Neutrophil (primary cell): ENCODE results near the gene BBOX1.

Experiments
- H3K27ac ChIP-seq: fragments of 200-600 bp; sonication (generic); 2 replicates; pipeline ENCODE4 v1.5.1; 2016; ENCODE audit warnings: mild to moderate bottlenecking, moderate library complexity
- H3K27me3 ChIP-seq: fragments of 200-600 bp; sonication (generic); 2 replicates; pipeline ENCODE4 v1.6.0; 2016; ENCODE audit warnings: mild to moderate bottlenecking
- H3K36me3 ChIP-seq: fragments of 200-600 bp; sonication (generic); 2 replicates; pipeline ENCODE4 v1.5.1; 2017
- H3K4me1 ChIP-seq, 2 experiments: fragments of 200-600 bp in 1 of 2; sonication (generic) in 1 of 2; 1 replicate in 1 of 2; 2 replicates in 1 of 2; pipeline versions ENCODE4 v1.5.1 to v1.6.1; 2013 to 2016; ENCODE audit warnings: low read depth in 1 of 2, low read length in 1 of 2, mild to moderate bottlenecking in 1 of 2, moderate library complexity in 1 of 2; ENCODE audit not compliant: control insufficient read depth in 1 of 2, insufficient read depth in 1 of 2
- H3K4me3 ChIP-seq, 2 experiments: fragments of 200-600 bp in 1 of 2; sonication (generic) in 1 of 2; 1 replicate in 1 of 2; 2 replicates in 1 of 2; pipeline ENCODE4 v1.5.1; 2013 to 2016; ENCODE audit warnings: low read depth in 1 of 2, low read length in 1 of 2, mild to moderate bottlenecking in 1 of 2, moderate library complexity in 1 of 2
- H3K9me3 ChIP-seq: fragments of 200-600 bp; sonication (generic); 2 replicates; pipeline ENCODE4 v1.5.1; 2016
- CTCF ChIP-seq: fragments of 200-600 bp; sonication (generic); IDR thresholded peaks from 2 replicates; pipeline ENCODE4 v1.5.1; 2016; ENCODE audit warnings: antibody characterized with exemption

BBOX1 gene

GRCh38 chr11:27119396-27119795 lies 78.8 kb downstream of the BBOX1 start:
- H3K4me1 ChIP-seq = no peaks in the 10 kb centered on the region
- no peaks in the 10 kb centered on the region for H3K9me3 ChIP-seq
- H3K27ac ChIP-seq = no peak overlapping the region
- no peak for TF ChIP-seq CTCF
- H3K27me3 ChIP-seq = no peaks in the 10 kb centered on the region
- no peak overlapping the region for H3K4me3 ChIP-seq
- no peaks in the 10 kb centered on the region for H3K36me3 ChIP-seq

- Histone ChIP-seq H3K4me3 (no peak overlapping the region), H3K9me3 (no peaks in the 10 kb centered on the region), H3K27me3 (no peaks in the 10 kb centered on the region), H3K27ac (no peak overlapping the region), H3K4me1 (no peaks in the 10 kb centered on the region), H3K36me3 (no peaks in the 10 kb centered on the region)
- TF ChIP-seq CTCF = no peak
Measured at GRCh38 chr11:27120211-27120610, 79.6 kb downstream of the BBOX1 start.

GRCh38 chr11:27122001-27122400 lies 81.4 kb downstream of the BBOX1 start:
- H3K9me3 ChIP-seq = no peaks in the 10 kb centered on the region
- H3K27ac ChIP-seq = no peak overlapping the region
- H3K36me3 ChIP-seq = no peaks in the 10 kb centered on the region
- TF ChIP-seq CTCF = no peak
- H3K27me3 ChIP-seq = no peaks in the 10 kb centered on the region
- no peak overlapping the region for H3K4me3 ChIP-seq
- no peaks in the 10 kb centered on the region for H3K4me1 ChIP-seq

- no peak overlapping the region for H3K27ac ChIP-seq
- no peak for TF ChIP-seq CTCF
- no peaks in the 10 kb centered on the region for H3K4me1 ChIP-seq
- no peaks in the 10 kb centered on the region for H3K9me3 ChIP-seq
- no peaks in the 10 kb centered on the region for H3K27me3 ChIP-seq
- no peaks in the 10 kb centered on the region for H3K36me3 ChIP-seq
- no peak overlapping the region for H3K4me3 ChIP-seq
Measured at GRCh38 chr11:27124514-27125264, 84.1 kb downstream of the BBOX1 start.

GRCh38 chr11:27129686-27130085 lies 89.1 kb downstream of the BBOX1 start:
- H3K4me1 ChIP-seq = no peaks in the 10 kb centered on the region
- no peaks in the 10 kb centered on the region for H3K27me3 ChIP-seq
- H3K36me3 ChIP-seq = no peaks in the 10 kb centered on the region
- no peak for TF ChIP-seq CTCF
- no peaks in the 10 kb centered on the region for H3K9me3 ChIP-seq
- no peak overlapping the region for H3K4me3 ChIP-seq
- no peak overlapping the region for H3K27ac ChIP-seq
